H1 (cell line): ENCODE data around the gene KCP. TPM values are rescaled to one million over a fixed set of nuclear protein-coding genes. Genes with fewer than 3 reads are reported as not detected.

ENCODE experiments used
- CTCF ChIA-PET: fragments of 300-600 bp; sonication (Branson Sonifier 250); formaldehyde crosslinking; loops from one replicate; lab custom pipeline; 2021; ENCODE audit not compliant: partially characterized antibody; lab: Charles Lee
- POLR2A ChIA-PET: fragments of 300-600 bp; sonication (Branson Sonifier 250); formaldehyde crosslinking; loops from one replicate; lab custom pipeline; 2021; ENCODE audit warnings: inconsistent platforms; ENCODE audit not compliant: partially characterized antibody; lab: Charles Lee
- DNase-seq, 2 experiments: peaks; one replicate each; pipeline versions ENCODE4 v3.0.0 to v3.0.0-alpha.2; 2010 to 2022; ENCODE audit warnings: low spot score in 2 of 2, low read depth in 1 of 2, mixed read lengths in 1 of 2
- FAIRE-seq: peaks from 2 replicates; lab custom pipeline; 2011; peaks lifted over from hg19 to GRCh38; lab: Jason Lieb, UNC
- H2AFZ ChIP-seq: 2 replicates; pipeline ENCODE4 v1.8.1; 2012; ENCODE audit warnings: low read length, inconsistent platforms
- H2AK5ac ChIP-seq: 2 replicates; pipeline ENCODE4 v1.6.1; 2013; ENCODE audit warnings: low read depth, low read length
- H2BK120ac ChIP-seq: replicated peaks from 2 replicates; pipeline ENCODE3; 2013; ENCODE audit warnings: low read depth, low read length, inconsistent platforms
- H2BK12ac ChIP-seq: 2 replicates; pipeline ENCODE4 v1.6.1; 2013; ENCODE audit warnings: low read depth, low read length
- H2BK15ac ChIP-seq: 2 replicates; pipeline ENCODE4 v1.6.1; 2013; ENCODE audit warnings: low read length
- H2BK20ac ChIP-seq: 2 replicates; pipeline ENCODE4 v1.6.1; 2013; ENCODE audit warnings: low read length
- H2BK5ac ChIP-seq: 2 replicates; pipeline ENCODE4 v1.6.1; 2013; ENCODE audit warnings: low read depth, low read length
- H3K14ac ChIP-seq: 2 replicates; pipeline ENCODE4 v1.6.1; 2013; ENCODE audit warnings: inconsistent platforms; ENCODE audit not compliant: insufficient read length
- H3K18ac ChIP-seq: 2 replicates; pipeline ENCODE4 v1.6.1; 2013; ENCODE audit warnings: low read length; ENCODE audit errors: extremely low read depth
- H3K23ac ChIP-seq: 2 replicates; pipeline ENCODE4 v1.6.1; 2013; ENCODE audit warnings: inconsistent platforms; ENCODE audit not compliant: insufficient read length
- H3K23me2 ChIP-seq: 2 replicates; pipeline ENCODE4 v1.6.1; 2013; ENCODE audit warnings: low read depth, low read length
- H3K27ac ChIP-seq: 2 replicates; pipeline ENCODE4 v1.6.1; 2011; ENCODE audit warnings: low read depth, low read length, inconsistent platforms
- H3K27me3 ChIP-seq, 4 experiments: replicated peaks in 1 of 4; 1 replicate in 1 of 4; 2 replicates in 3 of 4; pipeline versions ENCODE4 v1.6.1 to v1.8.1; 2011 to 2013; ENCODE audit warnings: low read length in 3 of 4, mild to moderate bottlenecking in 3 of 4, inconsistent platforms in 2 of 4, mixed read lengths in 2 of 4, moderate library complexity in 1 of 4; ENCODE audit not compliant: control insufficient read depth in 3 of 4, insufficient read depth in 3 of 4; ENCODE audit errors: extremely low read depth in 1 of 4
- H3K36me3 ChIP-seq, 4 experiments: 2 replicates each; pipeline versions ENCODE4 v1.6.1 to v1.8.1; 2011 to 2013; ENCODE audit warnings: mild to moderate bottlenecking in 4 of 4, low read length in 3 of 4, moderate library complexity in 2 of 4, control low read depth in 1 of 4, inconsistent platforms in 1 of 4; ENCODE audit not compliant: insufficient read depth in 4 of 4, control insufficient read depth in 2 of 4
- H3K4ac ChIP-seq: replicated peaks from 2 replicates; pipeline ENCODE3; 2013; ENCODE audit warnings: low read length, low read depth, mixed read lengths, inconsistent platforms; ENCODE audit not compliant: insufficient read length
- H3K4me1 ChIP-seq, 4 experiments: replicated peaks in 1 of 4; 1 replicate in 1 of 4; 2 replicates in 3 of 4; pipeline versions ENCODE4 v1.6.1 to v1.8.1; 2011 to 2013; ENCODE audit warnings: low read length in 3 of 4, inconsistent platforms in 2 of 4, mixed read lengths in 1 of 4; ENCODE audit not compliant: insufficient read depth in 4 of 4, control insufficient read depth in 3 of 4
- H3K4me2 ChIP-seq, 2 experiments: 2 replicates each; pipeline versions ENCODE4 v1.6.1 to v1.8.1; 2011 to 2013; ENCODE audit warnings: low read depth in 2 of 2, low read length in 2 of 2, control low read depth in 1 of 2, inconsistent platforms in 1 of 2, mild to moderate bottlenecking in 1 of 2; ENCODE audit not compliant: insufficient read depth in 1 of 2
- H3K4me3 ChIP-seq, 4 experiments: fragments of 200-600, 300-600 bp in 1 of 4; sonication (generic), shearing (Covaris generic), sonication (Bioruptor Twin) in 1 of 4; 2 replicates each; pipeline versions ENCODE4 v1.5.1 to v1.8.1; 2011 to 2016; ENCODE audit warnings: low read length in 4 of 4, low read depth in 3 of 4, control low read depth in 2 of 4, inconsistent platforms in 2 of 4, mild to moderate bottlenecking in 2 of 4, mixed read lengths in 1 of 4, moderate library complexity in 1 of 4; ENCODE audit not compliant: insufficient read depth in 2 of 4; ENCODE audit errors: extremely low read depth in 1 of 4
- H3K56ac ChIP-seq: replicated peaks from 2 replicates; pipeline ENCODE3; 2013; ENCODE audit warnings: low read depth, mild to moderate bottlenecking, mixed read lengths, low read length, inconsistent platforms; ENCODE audit not compliant: insufficient read length
- H3K79me1 ChIP-seq: 2 replicates; pipeline ENCODE4 v1.6.1; 2013; ENCODE audit warnings: low read depth, low read length, control low read depth
- H3K79me2 ChIP-seq, 2 experiments: 2 replicates each; pipeline versions ENCODE4 v1.6.1 to v1.8.1; 2012 to 2013; ENCODE audit warnings: low read length in 2 of 2, mild to moderate bottlenecking in 2 of 2, inconsistent platforms in 1 of 2; ENCODE audit not compliant: insufficient read depth in 2 of 2, control insufficient read depth in 1 of 2
- H3K9ac ChIP-seq, 4 experiments: replicated peaks in 1 of 4; 1 replicate in 1 of 4; 2 replicates in 3 of 4; pipeline versions ENCODE4 v1.6.1 to v1.8.1; 2011 to 2013; ENCODE audit warnings: low read depth in 3 of 4, low read length in 3 of 4, control low read depth in 2 of 4, mild to moderate bottlenecking in 2 of 4, moderate library complexity in 2 of 4, inconsistent platforms in 1 of 4; ENCODE audit errors: extremely low read depth in 1 of 4
- H3K9me3 ChIP-seq, 2 experiments: 2 replicates each; pipeline versions ENCODE4 v1.6.1 to v1.8.1; 2012 to 2013; ENCODE audit warnings: mild to moderate bottlenecking in 2 of 2, moderate library complexity in 2 of 2, control low read depth in 1 of 2, inconsistent platforms in 1 of 2, low read depth in 1 of 2, low read length in 1 of 2, mixed read lengths in 1 of 2; ENCODE audit not compliant: insufficient read depth in 2 of 2
- H4K20me1 ChIP-seq, 2 experiments: replicated peaks in 1 of 2; 2 replicates each; pipeline versions ENCODE3 to v1.8.1; 2011 to 2013; ENCODE audit warnings: inconsistent platforms in 2 of 2, low read length in 2 of 2, mild to moderate bottlenecking in 1 of 2; ENCODE audit not compliant: insufficient read depth in 2 of 2, control insufficient read depth in 1 of 2
- H4K5ac ChIP-seq: 2 replicates; pipeline ENCODE4 v1.6.1; 2013; ENCODE audit warnings: low read length, low read depth, mixed read lengths, inconsistent platforms; ENCODE audit not compliant: insufficient read length
- H4K8ac ChIP-seq: 2 replicates; pipeline ENCODE4 v1.8.0; 2013; ENCODE audit warnings: mild to moderate bottlenecking, moderate library complexity, low read length, inconsistent platforms; ENCODE audit not compliant: insufficient read depth; ENCODE audit errors: extremely low read depth
- H4K91ac ChIP-seq: replicated peaks from 2 replicates; pipeline ENCODE3; 2013; ENCODE audit warnings: low read length, mixed read lengths, inconsistent platforms; ENCODE audit not compliant: insufficient read length
- CBX5 ChIP-seq: fragments of 300-800, 300-1000 bp; sonication (generic); IDR thresholded peaks from 2 replicates; pipeline ENCODE4 v1.7.1; 2016; ENCODE audit warnings: antibody characterized with exemption, low read length, low read depth
- CHD2 ChIP-seq: IDR thresholded peaks from 2 replicates; pipeline ENCODE4 v1.6.1; 2012; ENCODE audit warnings: low read length, improper control_type of control experiment
- CTBP2 ChIP-seq: IDR thresholded peaks from 2 replicates; pipeline ENCODE4 v1.7.0; 2011; ENCODE audit warnings: borderline replicate concordance, mild to moderate bottlenecking, moderate library complexity, mixed read lengths, low read length; ENCODE audit not compliant: insufficient read depth, insufficient read length
- HDAC6 ChIP-seq: IDR thresholded peaks from one replicate; pipeline ENCODE4 v1.7.1; 2012; ENCODE audit warnings: low read depth, mild to moderate bottlenecking, inconsistent platforms, low read length, moderate library complexity
- JUND ChIP-seq: IDR thresholded peaks from 2 replicates; pipeline ENCODE4 v1.6.1; 2011; ENCODE audit warnings: mild to moderate bottlenecking, improper control_type of control experiment, low read length
- KDM5A ChIP-seq: fragments of 200-600 bp; IDR thresholded peaks from 2 replicates; pipeline ENCODE4 v1.7.1; 2012; ENCODE audit warnings: mild to moderate bottlenecking, low read length, inconsistent platforms, mixed read lengths
- PHF8 ChIP-seq: fragments of 200-600 bp; sonication (generic); conservative IDR thresholded peaks from 2 replicates; pipeline ENCODE4 v1.7.1; 2012; ENCODE audit warnings: low read depth, mild to moderate bottlenecking, inconsistent platforms, low read length, moderate library complexity
- POLR2A ChIP-seq, 2 experiments: IDR thresholded peaks; 1 replicate in 1 of 2; 2 replicates in 1 of 2; pipeline ENCODE4 v1.6.1; 2011; ENCODE audit warnings: low read depth in 2 of 2, low read length in 2 of 2, mild to moderate bottlenecking in 2 of 2; ENCODE audit errors: control extremely low read depth in 1 of 2
- SP2 ChIP-seq: IDR thresholded peaks from 2 replicates; pipeline ENCODE4 v1.6.1; 2012; ENCODE audit warnings: mild to moderate bottlenecking, low read length, inconsistent platforms
- SUZ12 ChIP-seq: fragments of 200-600 bp; sonication (generic); IDR thresholded peaks from 2 replicates; pipeline ENCODE4 v1.6.1; 2012; ENCODE audit warnings: mild to moderate bottlenecking, inconsistent platforms, low read length, moderate library complexity, mixed read lengths
- TAF1 ChIP-seq: IDR thresholded peaks from 2 replicates; pipeline ENCODE4 v1.6.1; 2011; ENCODE audit warnings: mild to moderate bottlenecking, low read depth, low read length
- TAF7 ChIP-seq: optimal IDR thresholded peaks from 2 replicates; pipeline ENCODE3; 2011; ENCODE audit warnings: low read depth, mild to moderate bottlenecking, inconsistent platforms, low read length, moderate library complexity, borderline replicate concordance
- WGBS, 2 experiments: shearing (Covaris generic) in 1 of 2; methylation state at CpG; one replicate each; pipeline versions ENCODE4 v1.1.6 to v1.1.7; 2013 to 2015; ENCODE audit warnings: low lambda C conversion rate in 2 of 2, mixed read lengths in 2 of 2, inconsistent platforms in 1 of 2, low coverage in 1 of 2, missing lambda C conversion rate in 1 of 2; ENCODE audit not compliant: insufficient replicate concordance in 2 of 2, insufficient coverage in 1 of 2, insufficient read length in 1 of 2; ENCODE audit errors: extremely low coverage in 1 of 2, missing lambda C conversion rate in 1 of 2; 5-methylcytosine and 5-hydroxymethylcytosine counted together
- polyA plus RNA-seq, 7 experiments: library from polyadenylated mRNA; depleted of rRNA in 3 of 7; stranded (reverse) in 5 of 7; unstranded in 2 of 7; fragments of >200 nt in 5 of 7; fragments of 200-250 nt in 2 of 7; gene quantifications; 1 replicate in 5 of 7; 2 replicates in 1 of 7; 4 replicates in 1 of 7; pipeline versions ENCODE4 v1.2.1 to v1.2.3, GENCODE V29; 2011 to 2013; ENCODE audit warnings: missing spikeins in 2 of 7, mixed read lengths in 2 of 7
- total RNA-seq: library from RNA; stranded (reverse); fragmentation: NEBNext Ultra II Directional; extraction: Animal tissue kit (Norgen Biotek cat#: 25700); gene quantifications from 2 replicates; pipeline ENCODE4 v1.2.1, GENCODE V29; 2021

The KCP gene
- total and polyA plus RNA-seq, 2 of the 8 experiments (the other 6 are each of a cell fraction or from before 2014, with no cell fraction given) = 1.3 to 2.0 TPM

DNA sequence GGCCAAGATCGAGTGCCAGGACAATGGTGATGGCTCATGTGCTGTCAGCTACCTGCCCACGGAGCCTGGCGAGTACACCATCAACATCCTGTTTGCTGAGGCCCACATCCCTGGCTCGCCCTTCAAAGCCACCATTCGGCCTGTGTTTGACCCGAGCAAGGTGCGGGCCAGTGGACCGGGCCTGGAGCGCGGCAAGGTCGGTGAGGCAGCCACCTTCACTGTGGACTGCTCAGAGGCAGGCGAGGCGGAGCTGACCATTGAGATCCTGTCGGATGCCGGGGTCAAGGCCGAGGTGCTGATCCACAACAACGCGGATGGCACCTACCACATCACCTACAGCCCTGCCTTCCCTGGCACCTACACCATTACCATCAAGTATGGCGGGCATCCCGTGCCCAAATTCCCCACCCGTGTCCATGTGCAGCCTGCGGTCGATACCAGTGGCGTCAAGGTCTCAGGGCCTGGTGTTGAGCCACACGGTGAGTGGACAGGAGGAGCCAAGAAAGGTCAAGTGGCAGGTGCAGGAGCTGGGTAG is 65.7 kb downstream of the KCP start:
- H2BK12ac ChIP-seq = no peak overlapping the region
- H4K5ac ChIP-seq = no peak overlapping the region
- H3K9me3 ChIP-seq = no peaks in the 10 kb centered on the region
- H3K27ac ChIP-seq = no peak overlapping the region
- no peak overlapping the region for H2AFZ ChIP-seq
- ChIA-PET CTCF (interaction anchor here (0.7 to 11.5 kb wide), 8 partner anchors 11 to 99 kb away, joined by 3 to 148 read pairs (median 4); partner anchors contain the start of gene ATP6V1F), POLR2A (interaction anchor here (0.6 to 0.9 kb wide), 2 partner anchors 12 to 39 kb away, joined by 3 read pairs; no protein-coding TSS in a partner anchor)
- no peaks in the 10 kb centered on the region for H3K36me3 ChIP-seq
- no peaks in the 10 kb centered on the region; a peak in 1 of 7 replicates for H3K27me3 ChIP-seq
- H3K4me1 ChIP-seq = peaks cover 0 to 10% (median 5%) of the 10 kb centered on the region in 4 experiments; a peak in 6 of 7 replicates
- no peak overlapping the region for H3K56ac ChIP-seq
- H3K23me2 ChIP-seq = no peaks in the 10 kb centered on the region
- H2BK120ac ChIP-seq = no peak overlapping the region
- H2BK5ac ChIP-seq = no peak overlapping the region; the same call in 1 of the 2 replicates
- no peak overlapping the region for H3K4me2 ChIP-seq
- H4K20me1 ChIP-seq = peaks cover 0 to 2% of the 10 kb centered on the region in 2 experiments
- H4K91ac ChIP-seq = no peak overlapping the region
- H4K8ac ChIP-seq = no peak overlapping the region
- no peak overlapping the region for H3K18ac ChIP-seq
- FAIRE-seq (no peak), DNase-seq (no peak)
- no peak overlapping the region for H2BK20ac ChIP-seq
- H3K14ac ChIP-seq = no peak overlapping the region
- H2BK15ac ChIP-seq = no peak overlapping the region
- no peaks in the 10 kb centered on the region for H3K79me1 ChIP-seq
- H2AK5ac ChIP-seq = no peak overlapping the region
- H3K4ac ChIP-seq = no peak overlapping the region
- H3K23ac ChIP-seq = no peak overlapping the region
- H3K79me2 ChIP-seq = no peaks in the 10 kb centered on the region
- WGBS, 2 experiments = 92% methylated on average over 25 of the region's 25 CpGs; no CpG with 5 or more reads in 1 of the 2 experiments
- no peak overlapping the region for H3K9ac ChIP-seq
- no peak overlapping the region for H3K4me3 ChIP-seq
- TF ChIP-seq CTBP2 (no peak), PHF8 (no peak), TAF7 (no peak), KDM5A (no peak), JUND (no peak), CHD2 (no peak), HDAC6 (no peak), SUZ12 (no peak), POLR2A (IDR thresholded peaks at IDR 0.05; ENCODE audit: control extremely low read depth in 1 of 2, low read depth in 2 of 2, low read length in 2 of 2) (no peak), CBX5 (no peak), TAF1 (no peak), SP2 (no peak)
